Measurements from ENCODE around the gene APBB1. TPM values are rescaled to one million over a fixed set of nuclear protein-coding genes. Genes with fewer than 3 reads are reported as not detected.

Gene APBB1
- total RNA-seq, 1 experiment from 2014 or later, result not detected

- Histone ChIP-seq H2AFZ (ENCODE audit: low read length) (no peak overlapping the region), H3K27me3 (ENCODE audit: low read length) (no peaks in the 10 kb centered on the region), H3K4me1 (ENCODE audit: low read length) (peaks cover 5% of the 10 kb centered on the region), H3K4me3 (ENCODE audit: low read length) (no peak overlapping the region), H3K9me3 (ENCODE audit: low read length) (no peaks in the 10 kb centered on the region), H3K36me3 (ENCODE audit: insufficient read depth, low read length) (no peaks in the 10 kb centered on the region), H3K27ac (ENCODE audit: low read length) (no peak overlapping the region), H3K9me2 (replicated peaks; ENCODE audit: insufficient read depth, low read length) (no peaks in the 10 kb centered on the region), H3K4me2 (ENCODE audit: low read depth, low read length, poor library complexity, severe bottlenecking) (no peak overlapping the region), H3K9ac (ENCODE audit: low read length) (no peak overlapping the region), H3K79me2 (ENCODE audit: low read length) (no peaks in the 10 kb centered on the region), H4K20me1 (ENCODE audit: insufficient read depth, low read depth, low read length) (no peaks in the 10 kb centered on the region)
- no peak for DNase-seq
Measured at GRCh38 chr11:6354651-6355485, 64.0 kb downstream of the APBB1 start.

- Histone ChIP-seq H3K9ac (ENCODE audit: low read length) (no peak overlapping the region), H3K4me3 (ENCODE audit: low read length) (no peak overlapping the region), H3K79me2 (ENCODE audit: low read length) (no peaks in the 10 kb centered on the region), H3K27ac (ENCODE audit: low read length) (no peak overlapping the region), H3K9me3 (ENCODE audit: low read length) (no peaks in the 10 kb centered on the region), H2AFZ (ENCODE audit: low read length) (no peak overlapping the region), H3K4me2 (ENCODE audit: low read depth, low read length, poor library complexity, severe bottlenecking) (no peak overlapping the region), H3K4me1 (ENCODE audit: low read length) (peaks cover 5% of the 10 kb centered on the region), H3K36me3 (ENCODE audit: insufficient read depth, low read length) (no peaks in the 10 kb centered on the region), H3K27me3 (ENCODE audit: low read length) (no peaks in the 10 kb centered on the region), H3K9me2 (replicated peaks; ENCODE audit: insufficient read depth, low read length) (no peaks in the 10 kb centered on the region), H4K20me1 (ENCODE audit: insufficient read depth, low read depth, low read length) (no peaks in the 10 kb centered on the region)
- DNase-seq, result peak; percentile 83
Measured at GRCh38 chr11:6353367-6353987, 65.4 kb downstream of the APBB1 start.

- no peak overlapping the region for H3K27ac ChIP-seq (ENCODE audit: low read length)
- H3K9ac ChIP-seq (ENCODE audit: low read length), result no peak overlapping the region
- no peak overlapping the region for H3K4me3 ChIP-seq (ENCODE audit: low read length)
- H4K20me1 ChIP-seq (ENCODE audit: insufficient read depth, low read depth, low read length), result no peaks in the 10 kb centered on the region
- no peaks in the 10 kb centered on the region for H3K79me2 ChIP-seq (ENCODE audit: low read length)
- no peak overlapping the region for H3K4me2 ChIP-seq (ENCODE audit: low read depth, low read length, poor library complexity, severe bottlenecking)
- H3K9me3 ChIP-seq (ENCODE audit: low read length), result no peaks in the 10 kb centered on the region
- no peak overlapping the region for H2AFZ ChIP-seq (ENCODE audit: low read length)
- peaks cover 5% of the 10 kb centered on the region for H3K4me1 ChIP-seq (ENCODE audit: low read length)
- no peaks in the 10 kb centered on the region for H3K36me3 ChIP-seq (ENCODE audit: insufficient read depth, low read length)
- H3K27me3 ChIP-seq (ENCODE audit: low read length), result no peaks in the 10 kb centered on the region
- no peaks in the 10 kb centered on the region for H3K9me2 ChIP-seq (replicated peaks; ENCODE audit: insufficient read depth, low read length)
- no peak for DNase-seq
Measured at GRCh38 chr11:6351782-6352382, 67.0 kb downstream of the APBB1 start.

- Histone ChIP-seq H3K4me3 (ENCODE audit: low read length) (no peak overlapping the region), H3K9me2 (replicated peaks; ENCODE audit: insufficient read depth, low read length) (no peaks in the 10 kb centered on the region), H3K9ac (ENCODE audit: low read length) (no peak overlapping the region), H3K36me3 (ENCODE audit: insufficient read depth, low read length) (no peaks in the 10 kb centered on the region), H3K9me3 (ENCODE audit: low read length) (no peaks in the 10 kb centered on the region), H4K20me1 (ENCODE audit: insufficient read depth, low read depth, low read length) (no peaks in the 10 kb centered on the region), H3K4me2 (ENCODE audit: low read depth, low read length, poor library complexity, severe bottlenecking) (no peak overlapping the region), H3K4me1 (ENCODE audit: low read length) (peaks cover 5% of the 10 kb centered on the region), H3K79me2 (ENCODE audit: low read length) (no peaks in the 10 kb centered on the region), H2AFZ (ENCODE audit: low read length) (no peak overlapping the region), H3K27ac (ENCODE audit: low read length) (no peak overlapping the region), H3K27me3 (ENCODE audit: low read length) (no peaks in the 10 kb centered on the region)
- DNase-seq, result no peak
Measured at GRCh38 chr11:6350486-6350885, 68.4 kb downstream of the APBB1 start.

- Histone ChIP-seq H3K4me2 (ENCODE audit: low read depth, low read length, poor library complexity, severe bottlenecking) (no peak overlapping the region), H3K9me2 (replicated peaks; ENCODE audit: insufficient read depth, low read length) (no peaks in the 10 kb centered on the region), H3K27ac (ENCODE audit: low read length) (no peak overlapping the region), H4K20me1 (ENCODE audit: insufficient read depth, low read depth, low read length) (no peaks in the 10 kb centered on the region), H3K9ac (ENCODE audit: low read length) (no peak overlapping the region), H3K4me1 (ENCODE audit: low read length) (peaks cover 5% of the 10 kb centered on the region), H3K36me3 (ENCODE audit: insufficient read depth, low read length) (no peaks in the 10 kb centered on the region), H3K79me2 (ENCODE audit: low read length) (no peaks in the 10 kb centered on the region), H3K9me3 (ENCODE audit: low read length) (no peaks in the 10 kb centered on the region), H3K4me3 (ENCODE audit: low read length) (no peak overlapping the region), H3K27me3 (ENCODE audit: low read length) (no peaks in the 10 kb centered on the region), H2AFZ (ENCODE audit: low read length) (no peak overlapping the region)
- no peak for DNase-seq
Measured at GRCh38 chr11:6350043-6350442, 68.9 kb downstream of the APBB1 start.

- Histone ChIP-seq H3K9me3 (ENCODE audit: low read length) (no peaks in the 10 kb centered on the region), H3K4me1 (ENCODE audit: low read length) (peaks cover 4% of the 10 kb centered on the region), H3K36me3 (ENCODE audit: insufficient read depth, low read length) (no peaks in the 10 kb centered on the region), H3K79me2 (ENCODE audit: low read length) (no peaks in the 10 kb centered on the region), H3K4me2 (ENCODE audit: low read depth, low read length, poor library complexity, severe bottlenecking) (no peak overlapping the region), H3K27ac (ENCODE audit: low read length) (no peak overlapping the region), H3K9me2 (replicated peaks; ENCODE audit: insufficient read depth, low read length) (no peaks in the 10 kb centered on the region), H2AFZ (ENCODE audit: low read length) (no peak overlapping the region), H3K27me3 (ENCODE audit: low read length) (no peaks in the 10 kb centered on the region), H3K9ac (ENCODE audit: low read length) (no peak overlapping the region), H3K4me3 (ENCODE audit: low read length) (no peak overlapping the region), H4K20me1 (ENCODE audit: insufficient read depth, low read depth, low read length) (no peaks in the 10 kb centered on the region)
- DNase-seq, result no peak
Measured at GRCh38 chr11:6345366-6345765, 73.5 kb downstream of the APBB1 start.

Other genes starting within 250 kb of the APBB1 start
- gene OR52B2, start 248.8 kb downstream of the APBB1 start, total RNA-seq (2014; rRNA removed; shearing (Covaris generic); ENCODE audit: low replicate concordance), result 0.26 TPM in 1 of 2 replicates, not detected in the other
- gene OR52W1, start 219.9 kb downstream of the APBB1 start, total RNA-seq (2014; rRNA removed; shearing (Covaris generic); ENCODE audit: low replicate concordance), result not detected in 2 replicates
- not detected in 2 replicates for gene C11orf42, start 213.5 kb downstream of the APBB1 start, total RNA-seq (2014; rRNA removed; shearing (Covaris generic); ENCODE audit: low replicate concordance)
- 33.9 and 53.8 TPM in 2 replicates for gene FHIP1B, start 184.5 kb downstream of the APBB1 start, total RNA-seq (2014; rRNA removed; shearing (Covaris generic); ENCODE audit: low replicate concordance)
- gene CNGA4, start 180.0 kb downstream of the APBB1 start, total RNA-seq (2014; rRNA removed; shearing (Covaris generic); ENCODE audit: low replicate concordance), result 1.7 and 2.0 TPM in 2 replicates
- gene CCKBR, start 159.3 kb downstream of the APBB1 start, total RNA-seq (2014; rRNA removed; shearing (Covaris generic); ENCODE audit: low replicate concordance), result not detected in 2 replicates
- not detected in 2 replicates for gene CAVIN3, start 98.6 kb downstream of the APBB1 start, total RNA-seq (2014; rRNA removed; shearing (Covaris generic); ENCODE audit: low replicate concordance)
- gene SMPD1, start 28.6 kb downstream of the APBB1 start, total RNA-seq (2014; rRNA removed; shearing (Covaris generic); ENCODE audit: low replicate concordance), result 2.3 and 2.9 TPM in 2 replicates
- gene HPX, start 21.9 kb upstream of the APBB1 start, total RNA-seq (2014; rRNA removed; shearing (Covaris generic); ENCODE audit: low replicate concordance), result 0.22 TPM in 1 of 2 replicates, not detected in the other
- gene TRIM3, start 54.8 kb upstream of the APBB1 start, total RNA-seq (2014; rRNA removed; shearing (Covaris generic); ENCODE audit: low replicate concordance), result 13.3 and 20.4 TPM in 2 replicates
- 36.3 and 49.7 TPM in 2 replicates for gene ARFIP2, start 62.2 kb upstream of the APBB1 start, total RNA-seq (2014; rRNA removed; shearing (Covaris generic); ENCODE audit: low replicate concordance)
- gene TIMM10B, start 62.4 kb upstream of the APBB1 start, total RNA-seq (2014; rRNA removed; shearing (Covaris generic); ENCODE audit: low replicate concordance), result 36.3 and 57.2 TPM in 2 replicates
- gene DNHD1, start 78.2 kb upstream of the APBB1 start, total RNA-seq (2014; rRNA removed; shearing (Covaris generic); ENCODE audit: low replicate concordance), result 40.3 and 53.5 TPM in 2 replicates
- 10.8 and 22.9 TPM in 2 replicates for gene RRP8, start 184.5 kb upstream of the APBB1 start, total RNA-seq (2014; rRNA removed; shearing (Covaris generic); ENCODE audit: low replicate concordance)
- gene ILK, start 184.7 kb upstream of the APBB1 start, total RNA-seq (2014; rRNA removed; shearing (Covaris generic); ENCODE audit: low replicate concordance), result 48.6 and 65.6 TPM in 2 replicates
- 158 and 192 TPM in 2 replicates for gene TAF10, start 193.1 kb upstream of the APBB1 start, total RNA-seq (2014; rRNA removed; shearing (Covaris generic); ENCODE audit: low replicate concordance)
- gene TPP1, start 200.3 kb upstream of the APBB1 start, total RNA-seq (2014; rRNA removed; shearing (Covaris generic); ENCODE audit: low replicate concordance), result 41.5 and 45.5 TPM in 2 replicates
- 0.04 and 0.11 TPM in 2 replicates for gene DCHS1, start 236.7 kb upstream of the APBB1 start, total RNA-seq (2014; rRNA removed; shearing (Covaris generic); ENCODE audit: low replicate concordance)

Measured in Karpas-422 (cell line).